Cerebellar nuclear complex (tissue), 1 donor: Measurements from ENCODE around the gene EPS8L3.
A peak's percentile ranks its signal among the peaks of the same experiment; 100 is the strongest.
"Not testable (repeated sequence)": the region's sequence is repeated elsewhere in the genome, so short reads cannot be mapped to it uniquely, and the experiment has no call there.

Experiments used
- DNase-seq, 2 experiments: peaks; one replicate each; lab custom pipeline; 2025; lab: John Stamatoyannopoulos, UW

The EPS8L3 gene

DNA sequence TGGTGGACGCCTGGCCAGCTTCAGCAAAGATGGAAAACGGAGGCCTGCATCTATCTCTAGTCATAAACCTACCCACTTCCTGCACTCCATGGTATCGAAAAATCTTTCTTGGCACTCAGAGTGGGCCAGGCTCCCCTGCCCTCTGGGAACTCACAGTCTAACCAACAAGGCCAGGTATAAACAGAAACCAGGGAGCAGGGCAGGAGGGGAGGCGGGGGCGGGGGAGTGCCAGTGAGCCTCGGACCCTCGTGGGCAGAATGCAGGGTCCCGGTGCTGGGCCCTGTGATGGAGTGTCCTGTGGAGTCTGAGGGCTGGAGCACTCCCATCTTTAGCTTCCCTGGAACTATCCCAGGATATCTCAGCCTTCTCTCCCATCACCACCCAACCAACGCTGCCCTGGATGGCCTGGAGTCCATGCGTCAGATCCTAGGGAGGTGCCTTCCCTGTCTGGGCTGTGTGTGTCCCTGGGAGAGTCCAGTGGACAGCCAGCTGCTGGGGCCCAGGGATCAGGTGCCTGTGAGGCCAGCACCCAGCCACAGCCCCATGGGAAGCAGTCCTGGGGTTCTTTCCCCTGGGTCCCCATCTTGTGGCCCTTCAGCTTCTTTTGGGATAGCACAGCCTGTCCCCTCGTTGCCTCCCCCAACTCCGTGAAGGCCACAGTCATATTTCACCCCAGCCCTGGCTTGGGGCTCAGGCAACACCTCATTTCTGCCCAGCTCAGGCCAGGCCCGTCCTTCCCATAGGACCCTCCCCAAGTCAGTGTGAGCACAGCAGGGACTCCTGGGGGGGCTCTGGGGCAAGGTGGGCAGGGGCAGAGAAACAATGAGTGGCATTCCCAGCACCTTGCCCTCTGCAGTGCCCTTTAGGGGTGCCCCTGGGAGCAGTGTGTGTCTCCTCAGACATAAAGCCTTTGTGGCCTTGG, 1.1 kb upstream of the EPS8L3 start:
- no peak for DNase-seq

DNA sequence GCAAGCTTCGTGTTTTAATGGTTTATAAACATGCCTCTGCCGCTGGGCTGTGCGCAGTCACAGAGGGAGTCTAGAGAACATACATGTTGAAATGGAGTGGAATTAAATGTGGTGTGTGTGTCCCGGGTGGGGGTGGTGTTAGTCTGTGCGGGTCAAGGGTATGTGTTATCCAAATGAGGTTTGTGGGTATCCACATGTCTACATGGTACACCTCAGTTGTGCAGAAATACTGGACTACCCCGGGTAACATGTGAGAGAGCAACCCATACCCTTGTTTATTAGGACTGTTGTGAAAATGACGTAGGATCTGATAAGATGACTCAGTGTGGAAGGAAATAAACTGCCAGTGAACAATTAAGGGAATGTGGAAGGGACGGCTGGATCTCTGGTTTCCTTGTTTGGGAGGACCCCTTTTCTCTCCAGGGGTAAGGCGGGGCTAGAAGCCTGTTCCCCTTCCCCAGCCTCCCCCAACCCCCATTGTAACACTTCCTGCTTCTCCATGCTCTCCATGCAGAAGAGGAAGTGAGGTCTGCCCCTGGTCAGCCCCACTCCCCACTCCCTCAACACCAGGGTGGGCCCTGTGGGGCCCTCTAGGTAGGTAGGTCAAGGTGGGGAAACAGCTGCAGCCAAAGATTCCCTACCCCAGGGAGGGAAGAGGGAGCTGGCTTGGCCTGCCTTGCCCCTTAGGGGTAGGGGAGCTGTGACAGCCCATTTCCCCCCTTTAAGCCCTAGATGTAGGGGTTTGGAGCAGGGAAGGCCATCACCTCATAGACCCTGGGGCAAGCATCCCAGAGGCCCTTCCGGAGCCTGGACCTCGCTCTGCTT, 690 bp downstream of the EPS8L3 start:
- DNase-seq: no peak

DNA sequence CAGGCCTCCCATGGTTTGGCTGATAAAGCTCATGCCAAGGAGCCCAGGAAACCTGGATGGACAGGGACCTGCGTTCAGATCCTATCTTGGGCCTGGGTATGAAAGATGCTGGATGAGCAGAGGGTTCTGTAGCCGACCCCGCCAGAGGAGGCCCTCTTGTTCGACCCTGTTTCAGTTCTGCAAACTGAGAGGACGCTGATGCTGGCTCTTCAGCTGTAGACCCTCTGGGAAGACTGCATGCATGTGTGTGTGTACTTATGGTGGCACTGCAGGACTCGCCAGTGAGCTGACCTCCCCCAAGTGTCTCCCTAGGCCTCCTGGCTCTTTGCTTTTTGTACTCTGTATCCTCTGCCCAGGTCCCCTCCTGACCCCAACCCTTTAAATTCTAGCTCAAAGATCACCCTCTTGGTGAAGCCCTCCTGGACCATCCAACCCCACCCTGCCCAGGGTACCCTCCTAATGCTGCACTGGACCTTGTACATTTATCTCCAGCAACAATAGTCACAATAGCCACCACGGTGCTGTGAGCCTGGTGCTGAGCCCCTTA, 1.6 kb downstream of the EPS8L3 start:
- DNase-seq: no peak

DNA sequence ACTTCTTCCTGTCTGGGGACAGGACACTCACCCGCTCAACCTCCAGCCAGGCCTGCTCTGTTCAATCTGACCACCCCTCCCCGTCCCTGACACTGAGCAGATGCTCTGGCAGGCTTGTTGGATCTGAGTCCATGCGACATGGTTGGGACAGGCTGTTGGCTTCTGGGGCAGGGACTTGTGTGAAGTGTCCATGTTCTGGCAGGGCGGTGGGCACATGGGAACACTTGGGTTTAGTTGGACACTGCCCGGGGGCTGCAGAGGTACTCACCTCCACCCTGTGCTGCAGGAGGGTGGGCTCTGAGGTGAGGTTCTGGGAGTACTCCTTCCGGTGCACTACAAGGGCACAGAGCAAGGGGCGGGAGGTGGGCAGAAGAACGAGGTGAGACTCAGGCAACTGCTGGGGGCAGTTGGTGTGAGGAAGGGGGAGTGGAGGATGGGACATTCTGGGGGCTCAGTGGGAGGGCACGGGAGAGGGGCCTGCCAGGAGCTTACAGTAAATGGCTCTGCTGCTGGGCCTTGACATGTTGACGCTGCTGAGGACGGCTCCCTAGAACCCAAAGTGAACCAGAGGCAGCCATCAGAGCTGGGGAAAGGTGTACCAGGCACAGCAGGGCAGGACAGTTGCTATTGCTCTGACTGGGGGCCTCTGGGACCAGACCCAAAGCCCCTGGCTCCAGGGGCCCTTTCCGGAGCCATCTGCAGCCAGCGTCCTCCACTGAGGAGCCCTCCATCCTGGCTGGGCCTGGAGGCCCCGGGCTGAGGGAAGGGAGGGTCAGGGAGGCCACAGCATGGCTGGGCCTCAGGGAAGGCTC, 2.3 kb downstream of the EPS8L3 start:
- peak; percentile 2 to 13 for DNase-seq

DNA sequence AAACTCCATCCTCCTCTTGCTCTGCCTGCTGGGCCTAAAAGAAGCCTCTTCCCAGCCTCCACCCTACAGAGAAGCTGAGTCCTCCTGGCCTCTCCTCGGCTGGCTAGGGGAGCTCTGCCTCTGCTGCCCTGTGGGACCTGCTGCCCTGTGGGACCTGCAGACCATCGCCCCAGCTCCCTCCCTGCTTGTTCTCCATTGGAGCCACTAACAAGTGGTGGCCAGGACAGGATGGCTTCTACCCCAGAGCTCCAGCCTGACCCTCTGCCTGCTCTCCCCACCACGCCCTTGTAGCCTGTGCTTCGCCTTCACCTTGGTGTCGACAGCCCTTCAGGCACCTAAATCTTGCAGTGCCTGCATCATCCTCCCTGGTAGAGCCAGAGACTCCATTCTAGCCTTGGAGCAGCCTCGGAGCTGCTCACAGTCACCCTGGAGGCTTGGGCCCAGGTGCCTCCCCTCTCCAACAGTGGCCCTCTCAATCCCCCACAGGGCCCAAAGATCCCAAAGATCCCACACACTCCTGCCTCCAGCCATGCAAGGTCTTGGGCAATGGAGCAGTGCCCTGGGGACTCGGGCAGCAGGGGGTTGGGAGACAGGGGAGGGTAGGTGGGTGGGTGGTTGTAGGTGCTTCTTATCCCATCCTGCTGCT, 3.0 kb downstream of the EPS8L3 start:
- no peak for DNase-seq

DNA sequence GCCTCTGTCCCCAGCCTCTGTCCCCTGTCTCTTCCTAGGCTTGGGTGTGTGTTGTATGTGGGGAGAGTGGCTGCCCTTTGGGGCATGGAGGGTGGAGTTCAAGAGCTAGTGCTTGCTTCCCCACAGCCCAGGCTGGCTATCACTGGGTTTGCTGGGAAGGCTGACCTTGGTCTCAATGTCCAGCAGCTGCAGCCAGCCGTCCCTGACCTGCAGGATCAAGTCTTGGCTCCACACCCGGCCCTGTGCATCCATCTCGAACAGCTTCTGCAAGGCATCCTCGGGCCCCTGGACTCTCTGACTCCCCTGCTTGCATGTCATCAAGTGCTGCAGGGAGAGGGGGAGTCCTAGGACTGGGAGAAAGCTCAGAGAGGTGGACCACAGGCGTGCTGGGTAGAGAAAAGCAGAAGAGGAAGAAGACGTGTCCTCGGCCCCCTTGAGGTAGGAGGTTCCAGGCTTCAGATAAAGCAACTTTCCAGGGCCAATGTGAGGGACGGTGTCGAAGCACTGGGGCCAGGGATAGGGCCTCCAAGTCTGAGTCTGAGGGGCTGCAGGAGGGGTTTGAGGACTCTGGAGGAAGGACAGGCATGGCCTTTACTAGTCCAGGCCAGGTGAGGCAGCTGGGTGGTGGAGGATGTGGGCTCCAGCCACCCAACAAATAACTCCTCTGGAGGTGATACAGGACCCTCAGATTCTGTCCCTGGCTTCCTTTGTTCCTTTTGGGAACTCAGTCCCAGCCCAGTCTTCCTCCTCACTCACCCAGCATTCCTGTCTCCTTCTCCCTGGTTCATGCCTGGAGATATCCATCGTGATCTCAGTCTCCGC, 4.0 kb downstream of the EPS8L3 start:
- no peak for DNase-seq

DNA sequence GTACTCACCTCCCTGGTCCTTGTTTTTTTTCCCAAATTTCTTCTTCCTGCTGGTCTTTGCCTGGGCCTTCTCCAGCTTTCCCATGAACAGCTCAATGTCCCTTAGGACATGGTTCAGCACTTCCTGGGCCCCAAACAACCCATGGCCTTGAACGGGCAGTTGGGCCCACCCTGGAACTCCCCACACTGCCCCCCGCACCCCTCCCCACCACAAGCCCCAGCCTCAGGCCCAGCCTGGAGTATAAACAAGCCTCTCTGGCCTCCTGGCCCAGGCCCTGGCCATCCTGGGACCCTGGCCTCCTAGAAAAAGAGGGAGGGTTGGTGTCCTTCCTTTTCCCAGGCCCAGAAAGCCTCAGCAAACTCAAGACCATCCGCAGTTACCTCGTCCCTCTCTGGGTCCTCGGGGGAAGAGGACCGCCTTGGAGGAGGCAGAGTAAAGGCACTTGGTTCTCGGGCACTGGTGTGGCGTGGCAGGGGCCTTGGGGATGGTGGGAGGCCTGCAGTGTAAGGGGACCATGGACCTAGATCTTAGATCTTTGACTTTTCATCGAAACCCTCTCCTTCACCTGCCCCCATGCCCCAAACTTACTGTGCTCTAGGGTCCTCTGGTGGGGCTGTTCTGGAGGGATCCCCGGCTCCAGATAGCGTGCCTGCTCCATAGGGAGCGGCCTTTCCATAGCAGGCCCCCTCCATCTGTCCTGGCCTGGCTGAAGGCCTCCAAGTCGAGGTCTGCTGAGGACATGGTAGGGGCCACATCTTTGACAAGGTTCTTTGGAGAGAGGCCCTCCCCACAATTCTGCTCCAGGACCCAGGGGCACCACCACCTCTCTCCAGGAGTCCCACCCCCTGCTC, 5.6 kb downstream of the EPS8L3 start:
- no peak for DNase-seq

DNA sequence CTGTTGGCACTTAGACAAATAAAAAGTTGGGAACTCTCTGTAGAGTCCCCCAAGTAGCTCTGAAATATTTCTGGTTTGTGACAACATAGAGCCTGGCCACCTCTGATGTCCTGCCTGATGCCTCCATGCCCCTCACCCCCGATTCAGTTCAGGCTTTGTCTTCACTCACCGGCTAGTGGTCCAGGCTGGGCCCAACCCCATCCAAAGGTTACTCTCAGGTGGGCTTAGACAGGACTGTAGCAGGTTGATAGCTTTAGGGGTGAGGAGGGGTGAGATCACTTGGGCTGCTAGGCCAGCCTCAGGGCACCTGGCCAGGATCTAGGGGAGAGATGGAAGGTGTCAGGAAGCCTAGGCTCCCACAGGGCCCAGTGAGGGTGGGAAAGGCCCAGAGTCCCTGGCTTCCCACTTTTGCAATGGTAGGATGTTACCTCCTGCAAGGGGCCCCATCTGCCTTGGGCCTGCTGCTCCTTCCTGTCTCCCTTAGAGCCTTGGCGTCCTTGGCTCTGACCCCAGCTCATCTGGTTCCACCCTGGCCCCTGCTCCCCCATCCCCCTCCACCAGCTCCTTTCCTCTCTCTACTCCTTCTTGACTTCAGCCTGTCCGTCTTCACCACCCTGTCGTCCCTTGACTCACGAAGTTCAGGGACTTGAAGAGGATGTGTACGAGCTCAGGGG, 6.7 kb downstream of the EPS8L3 start:
- no peak for DNase-seq

DNA sequence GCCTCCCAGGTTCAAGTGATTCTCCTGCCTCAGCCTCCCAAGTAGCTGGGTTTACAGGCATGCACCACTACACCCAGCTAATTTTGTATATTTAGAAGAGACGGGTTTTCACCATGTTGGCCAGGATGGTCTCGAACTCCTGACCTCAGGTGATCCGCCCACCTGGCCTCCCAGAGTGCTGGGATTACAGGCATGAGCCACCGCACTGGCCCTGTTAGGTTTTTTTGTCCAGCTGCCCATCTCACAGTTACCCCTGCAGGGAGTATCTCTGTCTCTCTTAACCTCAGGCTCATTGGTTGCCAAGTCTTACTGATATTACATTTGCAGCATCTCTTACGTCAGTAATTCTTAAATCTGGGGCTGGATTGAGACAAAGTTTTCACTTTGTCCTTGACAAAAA, 7.4 kb downstream of the EPS8L3 start:
- not testable (repeated sequence) for DNase-seq

DNA sequence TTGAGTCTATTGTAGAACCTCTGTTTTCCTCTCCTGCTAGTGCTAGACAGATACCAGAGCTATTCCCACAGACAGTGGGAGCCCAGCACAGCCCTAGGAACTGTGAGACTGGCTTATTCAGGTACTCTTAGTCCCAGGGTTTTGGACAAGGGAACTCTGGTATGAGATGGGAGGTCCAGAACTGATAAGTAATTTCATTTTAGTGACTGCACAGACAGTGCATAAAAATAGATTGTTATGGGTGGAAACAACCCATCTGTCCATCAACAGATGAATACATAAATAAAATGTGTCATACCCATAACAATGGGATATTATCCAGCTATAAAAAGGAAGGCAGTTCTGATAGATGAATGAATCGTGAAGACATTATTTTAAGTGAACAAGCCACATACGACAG, 9.0 kb downstream of the EPS8L3 start:
- no peak for DNase-seq

DNA sequence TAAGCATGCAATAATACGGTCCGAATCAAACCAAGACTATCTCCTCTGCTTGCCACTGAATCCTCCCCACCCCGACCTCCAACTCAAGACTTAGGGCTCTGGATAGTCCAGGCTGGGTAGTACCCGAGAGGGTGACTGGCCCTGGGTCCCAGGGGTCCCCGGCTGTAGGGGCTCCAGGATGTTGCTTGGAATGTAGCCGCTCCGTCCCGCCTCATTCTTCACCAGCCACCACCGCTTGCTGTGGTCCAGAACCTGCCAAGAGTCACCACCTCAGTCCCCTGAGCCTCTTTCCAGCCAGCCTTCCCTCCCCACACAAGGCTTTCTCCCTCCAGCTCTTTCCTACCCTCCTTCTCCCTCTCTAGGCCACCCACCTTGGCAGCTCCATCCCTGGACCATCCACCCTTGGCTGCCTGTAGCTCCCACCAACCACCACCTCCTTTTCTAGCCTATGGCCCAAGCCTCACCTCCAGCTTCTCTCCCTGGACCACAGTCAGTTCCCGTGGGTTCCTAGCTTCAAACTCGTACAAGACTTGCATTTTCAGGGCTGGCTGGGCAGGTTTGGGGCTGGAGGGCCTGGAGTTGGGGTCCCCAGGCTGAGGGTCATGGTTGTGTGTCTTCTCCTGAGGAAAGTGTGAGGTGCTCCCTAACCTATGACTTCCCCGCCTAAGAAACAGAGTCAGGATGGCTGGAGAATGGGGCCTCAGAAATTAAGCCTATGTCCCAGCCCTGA, 12.0 kb downstream of the EPS8L3 start:
- no peak for DNase-seq

DNA sequence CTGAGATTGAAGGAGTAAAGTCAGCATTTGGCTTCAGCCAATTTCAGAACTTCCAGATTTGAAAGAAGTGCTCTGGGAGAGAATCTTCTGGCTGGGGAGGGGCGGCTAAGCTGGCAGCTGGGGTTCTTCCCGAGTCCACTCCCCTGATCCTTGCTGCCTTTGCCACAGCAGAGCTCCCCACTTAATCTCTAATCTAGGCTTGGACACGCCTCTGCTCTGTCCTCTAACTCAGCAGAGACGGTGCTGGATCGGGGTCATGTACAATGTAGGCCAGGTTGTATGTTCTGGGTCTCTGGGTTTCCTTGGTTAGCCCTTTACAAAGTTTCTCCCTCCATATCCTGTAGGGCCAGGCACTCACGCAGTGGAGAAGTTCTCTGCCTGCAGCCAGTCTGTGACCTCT, 12.8 kb downstream of the EPS8L3 start:
- no peak for DNase-seq

DNA sequence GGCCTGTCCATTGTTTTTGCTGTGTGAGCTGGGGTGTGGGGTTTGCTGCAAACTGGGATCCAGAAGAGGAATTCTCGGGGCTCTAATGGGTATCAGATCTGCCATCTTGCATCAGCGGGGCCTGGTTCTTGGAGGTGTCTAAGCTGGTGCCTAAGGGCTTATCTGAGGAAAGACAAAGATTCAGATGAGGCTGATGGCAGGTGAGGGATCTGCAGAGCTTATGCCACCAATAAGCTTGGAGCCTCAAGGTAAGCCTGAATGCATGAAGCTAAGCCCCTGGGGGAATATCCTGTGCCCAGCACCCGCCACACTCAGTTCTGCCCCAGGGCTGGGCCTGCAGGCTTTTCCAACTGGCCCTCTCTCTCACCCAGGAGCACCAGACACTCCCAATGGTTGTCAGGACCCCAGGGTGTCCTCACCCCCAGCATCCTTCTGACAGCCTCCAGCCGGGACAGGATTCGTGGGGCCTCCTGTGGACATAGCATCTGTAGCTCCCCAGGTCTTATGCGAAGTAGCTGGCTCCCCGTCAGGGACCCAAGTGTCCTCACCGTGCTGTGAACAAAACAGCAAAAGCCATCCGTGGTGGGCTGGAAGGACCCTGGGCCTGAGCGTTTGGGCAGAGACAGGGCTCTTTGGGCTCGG, 13.4 kb downstream of the EPS8L3 start:
- DNase-seq: no peak

DNA sequence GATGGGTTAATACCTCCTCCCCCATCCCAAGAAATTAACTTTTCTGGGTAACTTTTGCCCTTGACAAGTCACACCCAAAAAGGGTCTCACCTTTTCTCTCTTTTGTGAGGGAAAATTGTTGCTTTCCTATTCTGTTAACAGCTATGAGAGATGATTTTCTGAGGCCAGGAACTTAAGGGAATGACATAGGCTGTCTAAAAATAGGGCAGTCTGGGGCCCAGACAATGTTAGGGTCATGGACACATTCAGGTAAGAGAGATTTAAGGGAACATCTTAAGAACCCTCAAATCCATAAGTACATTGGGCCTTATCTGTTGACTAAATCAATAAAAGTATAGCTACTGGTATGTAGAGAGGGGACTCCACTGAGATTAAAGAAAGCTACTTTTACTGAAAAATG, 14.5 kb downstream of the EPS8L3 start:
- DNase-seq: no peak

DNA sequence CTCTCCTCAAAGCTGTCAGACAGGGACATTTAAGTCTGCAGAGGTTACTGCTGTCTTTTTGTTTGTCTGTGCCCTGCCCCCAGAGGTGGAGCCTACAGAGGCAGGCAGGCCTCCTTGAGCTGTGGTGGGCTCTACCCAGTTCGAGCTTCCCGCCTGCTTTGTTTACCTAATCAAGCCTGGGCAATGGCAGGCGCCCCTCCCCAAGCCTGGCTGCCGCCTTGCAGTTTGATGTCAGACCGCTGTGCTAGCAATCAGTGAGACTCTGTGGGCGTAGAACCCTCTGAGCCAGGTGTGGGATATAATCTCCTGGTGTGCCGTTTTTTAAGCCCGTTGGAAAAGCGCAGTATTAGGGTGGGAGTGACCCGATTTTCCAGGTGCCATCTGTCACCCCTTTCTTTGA, 15.4 kb downstream of the EPS8L3 start:
- not testable (repeated sequence) for DNase-seq

DNA sequence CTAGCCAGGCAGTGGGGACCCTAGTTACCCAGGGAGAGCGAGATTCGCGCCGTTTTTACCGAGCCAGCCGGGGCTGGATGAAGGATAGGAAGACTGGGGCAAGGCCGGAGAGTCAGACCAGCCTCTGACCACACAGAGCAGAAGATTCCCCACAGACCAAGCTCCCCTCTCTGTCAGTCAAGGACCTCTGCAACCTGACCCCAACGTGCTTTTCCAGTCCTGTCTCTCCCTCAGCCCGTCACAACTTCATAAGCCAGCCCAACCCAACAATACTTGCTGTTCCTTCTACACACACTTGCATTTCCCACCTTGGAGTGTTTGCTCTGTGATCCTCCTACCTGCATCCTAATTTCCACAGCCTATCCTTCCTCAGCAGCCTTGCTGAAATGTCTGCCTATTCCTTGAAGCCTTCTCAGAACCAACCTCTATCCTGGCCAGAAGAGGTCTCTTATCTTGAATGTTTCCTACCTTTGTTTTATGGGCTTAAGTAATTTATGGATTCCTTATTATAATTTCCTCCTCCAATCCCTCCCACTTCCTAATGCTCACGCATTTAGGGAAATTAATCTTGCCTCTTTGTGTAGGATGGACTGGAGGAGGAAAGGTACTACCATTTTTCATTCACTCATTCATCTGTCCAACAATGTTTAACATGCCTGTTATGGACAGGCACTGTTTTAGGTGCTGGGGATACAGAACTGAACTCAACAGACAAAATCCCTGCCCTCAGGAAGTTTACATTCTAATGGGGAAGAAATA, 22.9 kb downstream of the EPS8L3 start, which contains the start of gene GSTM3:
TSS of gene GSTM3 (minus strand) at position 424 of the 759 bp plus-strand sequence. CDS start 751 bp downstream, outside the sequence.
- DNase-seq: no peak
